Caco-2 (cell line): ENCODE measurements around the gene TRPM8. TPM values are rescaled to one million over a fixed set of nuclear protein-coding genes. Genes with fewer than 3 reads are reported as not detected.

Source experiments
- BruUV-seq: library from RNA; stranded (reverse); fragments of 400-500 nt; replicated peaks from 2 replicates; lab custom pipeline; 2021; lab: Mats Ljungman, UMichigan
- CTCF ChIA-PET: fragments of 300-600 bp; sonication (Branson Sonifier 250); formaldehyde crosslinking; loops from one replicate; lab custom pipeline; 2022; ENCODE audit warnings: antibody characterized with exemption; lab: Charles Lee
- POLR2A ChIA-PET: fragments of 300-600 bp; sonication (Branson Sonifier 250); formaldehyde crosslinking; loops from one replicate; lab custom pipeline; 2022; ENCODE audit warnings: antibody characterized with exemption; lab: Charles Lee
- DNase-seq, 2 experiments: peaks; one replicate each; pipeline versions ENCODE4 v3.0.0 to v3.0.0-alpha.2; 2020 to 2022
- H3K27me3 ChIP-seq: replicated peaks from 2 replicates; pipeline ENCODE4 v1.6.0; 2011; ENCODE audit warnings: low read length; ENCODE audit not compliant: control insufficient read depth, insufficient read depth
- H3K36me3 ChIP-seq: 2 replicates; pipeline ENCODE4 v1.5.1; 2011; ENCODE audit warnings: low read length; ENCODE audit not compliant: control insufficient read depth, insufficient read depth
- H3K4me1 ChIP-seq: fragments of 250-450 bp; sonication (Bioruptor Pico); 2 replicates; pipeline ENCODE4 v1.5.1; 2020; ENCODE audit warnings: mild to moderate bottlenecking
- H3K4me3 ChIP-seq: 2 replicates; pipeline ENCODE4 v1.5.1; 2011; ENCODE audit warnings: low read depth, mild to moderate bottlenecking, control low read depth, low read length
- H3K9me3 ChIP-seq: fragments of 250-450 bp; sonication (Bioruptor Pico); 2 replicates; pipeline ENCODE4 v1.5.1; 2020; ENCODE audit warnings: mild to moderate bottlenecking, moderate library complexity
- H3K27ac Mint-ChIP-seq: one replicate; pipeline ENCODE4 v1.8.0; 2022; ENCODE audit warnings: mixed read lengths; ENCODE audit not compliant: unreplicated experiment
- H3K27me3 Mint-ChIP-seq: one replicate; pipeline ENCODE4 v1.8.0; 2022; ENCODE audit warnings: mixed read lengths; ENCODE audit not compliant: insufficient read depth, unreplicated experiment
- H3K36me3 Mint-ChIP-seq: one replicate; pipeline ENCODE4 v1.8.0; 2022; ENCODE audit warnings: mild to moderate bottlenecking, mixed read lengths; ENCODE audit not compliant: insufficient read depth, unreplicated experiment
- H3K4me1 Mint-ChIP-seq: one replicate; pipeline ENCODE4 v1.8.0; 2022; ENCODE audit warnings: low read depth, mixed read lengths; ENCODE audit not compliant: unreplicated experiment
- H3K4me3 Mint-ChIP-seq: one replicate; pipeline ENCODE4 v1.8.0; 2022; ENCODE audit warnings: mild to moderate bottlenecking, moderate library complexity, mixed read lengths; ENCODE audit not compliant: unreplicated experiment
- H3K9me3 Mint-ChIP-seq: one replicate; pipeline ENCODE4 v1.8.0; 2022; ENCODE audit warnings: mixed read lengths; ENCODE audit not compliant: unreplicated experiment
- intact Hi-C: fragments of 100-400 bp; cut with micrococcal nuclease; formaldehyde crosslinking; loops from one replicate; pipeline ENCODE4 v1.10.0; 2022; ENCODE audit not compliant: unreplicated experiment
- total RNA-seq: library from RNA; stranded (reverse); gene quantifications from 2 replicates; pipeline ENCODE4 v1.2.3, GENCODE V29; 2022
- TF ChIP-seq, protein P1 (sequence below), 2 experiments: fragments of 200-600 bp in 1 of 2; IDR thresholded peaks; 1 replicate in 1 of 2; 2 replicates in 1 of 2; pipeline versions ENCODE4 v1.5.1 to v1.8.0; 2011 to 2022; ENCODE audit warnings: antibody characterized with exemption in 1 of 2, control low read depth in 1 of 2, inconsistent platforms in 1 of 2, low read depth in 1 of 2, low read length in 1 of 2, mild to moderate bottlenecking in 1 of 2, moderate library complexity in 1 of 2; ENCODE audit not compliant: insufficient read depth in 1 of 2, severe bottlenecking in 1 of 2, unreplicated experiment in 1 of 2

TRPM8 gene
- total RNA-seq, 1 experiment from 2014 or later: not detected

DNA sequence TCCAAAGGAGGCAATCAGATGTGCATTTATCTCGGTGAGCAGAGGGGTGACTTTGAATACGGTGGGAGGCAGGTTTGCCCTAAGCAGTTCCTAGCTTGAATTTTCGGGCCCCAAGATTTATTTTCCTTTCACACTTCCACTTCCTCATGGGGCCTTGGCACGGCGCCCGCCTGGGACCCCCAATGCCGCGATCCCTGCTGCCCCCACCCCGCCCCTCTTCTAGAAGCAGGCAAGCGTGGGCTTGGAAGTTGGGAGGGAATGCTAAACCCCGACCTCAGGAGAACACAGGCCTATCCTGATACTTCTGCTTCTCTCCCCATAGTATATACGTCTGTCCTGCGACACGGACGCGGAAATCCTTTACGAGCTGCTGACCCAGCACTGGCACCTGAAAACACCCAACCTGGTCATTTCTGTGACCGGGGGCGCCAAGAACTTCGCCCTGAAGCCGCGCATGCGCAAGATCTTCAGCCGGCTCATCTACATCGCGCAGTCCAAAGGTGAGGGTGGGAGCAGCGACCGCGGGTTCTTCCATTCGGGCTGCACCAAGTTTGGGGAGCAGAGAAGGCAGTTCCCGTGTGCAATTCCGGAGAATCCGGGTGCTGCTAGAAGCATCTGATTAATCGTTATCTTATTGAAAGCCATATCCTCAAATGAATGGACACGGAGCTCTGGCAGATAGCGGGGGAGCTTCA is 21.6 kb downstream of the TRPM8 start:
- H3K9me3 ChIP-seq: no peaks in the 10 kb centered on the region
- Mint-ChIP-seq H3K27me3 (no peaks in the 10 kb centered on the region), H3K4me3 (no peak overlapping the region), H3K9me3 (no peaks in the 10 kb centered on the region), H3K4me1 (no peaks in the 10 kb centered on the region), H3K27ac (no peak overlapping the region), H3K36me3 (no peaks in the 10 kb centered on the region)
- CTCF ChIA-PET: no interaction called here
- no peak for DNase-seq
- no TSS peak for BruUV-seq
- intact Hi-C loops: no loop called here
- POLR2A ChIA-PET: no interaction called here
- no peaks in the 10 kb centered on the region for H3K4me1 ChIP-seq
- no peaks in the 10 kb centered on the region for H3K27me3 ChIP-seq
- H3K4me3 ChIP-seq: no peak overlapping the region
- H3K36me3 ChIP-seq: no peaks in the 10 kb centered on the region
- TF ChIP-seq, protein P1, sequence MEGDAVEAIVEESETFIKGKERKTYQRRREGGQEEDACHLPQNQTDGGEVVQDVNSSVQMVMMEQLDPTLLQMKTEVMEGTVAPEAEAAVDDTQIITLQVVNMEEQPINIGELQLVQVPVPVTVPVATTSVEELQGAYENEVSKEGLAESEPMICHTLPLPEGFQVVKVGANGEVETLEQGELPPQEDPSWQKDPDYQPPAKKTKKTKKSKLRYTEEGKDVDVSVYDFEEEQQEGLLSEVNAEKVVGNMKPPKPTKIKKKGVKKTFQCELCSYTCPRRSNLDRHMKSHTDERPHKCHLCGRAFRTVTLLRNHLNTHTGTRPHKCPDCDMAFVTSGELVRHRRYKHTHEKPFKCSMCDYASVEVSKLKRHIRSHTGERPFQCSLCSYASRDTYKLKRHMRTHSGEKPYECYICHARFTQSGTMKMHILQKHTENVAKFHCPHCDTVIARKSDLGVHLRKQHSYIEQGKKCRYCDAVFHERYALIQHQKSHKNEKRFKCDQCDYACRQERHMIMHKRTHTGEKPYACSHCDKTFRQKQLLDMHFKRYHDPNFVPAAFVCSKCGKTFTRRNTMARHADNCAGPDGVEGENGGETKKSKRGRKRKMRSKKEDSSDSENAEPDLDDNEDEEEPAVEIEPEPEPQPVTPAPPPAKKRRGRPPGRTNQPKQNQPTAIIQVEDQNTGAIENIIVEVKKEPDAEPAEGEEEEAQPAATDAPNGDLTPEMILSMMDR (IDR thresholded peaks at IDR 0.05; ENCODE audit: insufficient read depth in 1 of 2, low read depth in 1 of 2, low read length in 1 of 2, severe bottlenecking in 1 of 2, unreplicated experiment in 1 of 2): no peak

DNA sequence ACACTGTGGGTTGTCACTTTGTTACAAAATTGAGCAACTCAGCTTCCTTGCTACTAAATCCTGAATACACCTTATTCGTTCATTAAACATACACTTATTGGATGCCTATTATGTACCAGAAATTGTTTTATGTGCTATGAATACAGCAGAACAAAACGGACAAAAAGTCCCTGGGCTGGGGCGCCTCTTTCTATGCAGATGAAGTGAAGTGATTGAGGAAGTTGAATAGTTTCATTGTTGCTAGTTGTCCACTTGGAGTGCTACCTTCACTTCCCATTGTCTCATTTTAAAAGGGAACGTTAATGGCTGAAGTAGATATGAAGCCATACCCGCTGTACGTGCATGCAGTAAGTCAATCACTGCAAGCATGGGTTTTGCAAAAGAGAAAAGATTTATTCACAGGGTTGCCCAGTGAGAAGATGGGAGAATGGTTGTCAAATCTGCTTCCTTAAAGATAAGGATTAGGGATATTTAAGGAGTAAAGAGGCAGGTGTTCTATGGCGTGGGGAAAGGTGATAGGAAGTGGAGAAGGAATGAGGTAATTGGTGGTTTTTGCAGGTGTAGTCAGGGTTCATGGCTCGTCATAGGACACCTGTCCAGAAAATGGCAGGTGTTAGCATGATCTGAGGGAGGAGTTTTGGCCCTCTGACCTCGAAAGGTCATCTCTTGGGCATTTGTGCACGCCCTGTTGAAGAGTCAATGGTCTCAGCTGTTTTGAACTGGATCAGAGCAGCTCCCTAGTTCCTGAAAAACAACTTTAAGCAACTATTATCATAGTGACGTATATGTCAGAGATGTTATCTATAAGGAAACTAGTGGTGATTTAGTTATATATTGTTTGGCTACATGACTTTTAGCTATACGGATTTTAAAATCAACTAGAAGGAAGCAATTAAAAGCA is 23.5 kb downstream of the TRPM8 start:
- H3K36me3 Mint-ChIP-seq: no peaks in the 10 kb centered on the region
- H3K9me3 ChIP-seq: no peaks in the 10 kb centered on the region
- no peaks in the 10 kb centered on the region for H3K36me3 ChIP-seq
- no peak overlapping the region for H3K4me3 ChIP-seq
- no peak overlapping the region for H3K27ac Mint-ChIP-seq
- no peak overlapping the region for H3K4me3 Mint-ChIP-seq
- intact Hi-C loops: no loop called here
- H3K9me3 Mint-ChIP-seq: no peaks in the 10 kb centered on the region
- H3K4me1 Mint-ChIP-seq: no peaks in the 10 kb centered on the region
- TF ChIP-seq, protein P1 (IDR thresholded peaks at IDR 0.05; ENCODE audit: insufficient read depth in 1 of 2, low read depth in 1 of 2, low read length in 1 of 2, severe bottlenecking in 1 of 2, unreplicated experiment in 1 of 2): no peak
- CTCF ChIA-PET: no interaction called here
- H3K4me1 ChIP-seq: no peaks in the 10 kb centered on the region
- DNase-seq: no peak
- no TSS peak for BruUV-seq
- POLR2A ChIA-PET: no interaction called here
- H3K27me3 ChIP-seq: no peaks in the 10 kb centered on the region
- no peaks in the 10 kb centered on the region for H3K27me3 Mint-ChIP-seq

DNA sequence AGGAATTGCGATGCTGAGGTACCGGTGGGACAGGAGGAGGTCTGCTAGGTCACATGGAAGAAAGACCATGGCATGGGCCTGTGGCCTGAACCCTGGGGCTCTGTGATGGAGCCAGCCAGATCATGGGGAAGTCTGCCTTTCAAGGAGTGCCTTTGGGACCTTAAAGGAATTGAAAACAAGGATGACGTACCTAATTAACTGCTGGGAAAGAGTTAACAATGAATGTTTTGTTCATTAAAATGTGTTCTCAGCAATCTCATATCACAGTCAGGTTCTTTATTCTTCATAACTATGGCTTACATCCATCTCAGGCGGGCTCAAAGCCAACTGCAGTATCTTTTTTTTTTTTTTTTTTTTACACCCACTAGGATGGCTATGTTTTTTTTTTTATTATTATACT is 25.6 kb downstream of the TRPM8 start:
- Histone ChIP-seq H3K4me1 (no peaks in the 10 kb centered on the region), H3K4me3 (no peak overlapping the region), H3K27me3 (no peaks in the 10 kb centered on the region), H3K36me3 (no peaks in the 10 kb centered on the region), H3K9me3 (no peaks in the 10 kb centered on the region)
- no peak for DNase-seq
- Mint-ChIP-seq H3K4me1 (no peaks in the 10 kb centered on the region), H3K4me3 (no peak overlapping the region), H3K9me3 (no peaks in the 10 kb centered on the region), H3K27me3 (no peaks in the 10 kb centered on the region), H3K36me3 (no peaks in the 10 kb centered on the region), H3K27ac (no peak overlapping the region)
- TF ChIP-seq, protein P1 (IDR thresholded peaks at IDR 0.05; ENCODE audit: insufficient read depth in 1 of 2, low read depth in 1 of 2, low read length in 1 of 2, severe bottlenecking in 1 of 2, unreplicated experiment in 1 of 2): no peak
- CTCF ChIA-PET: no interaction called here
- intact Hi-C loops: no loop called here
- POLR2A ChIA-PET: no interaction called here
- no TSS peak for BruUV-seq
